Erythroblast (primary cell): ENCODE results near the gene BHLHA9.

Experiments used
- GATA1 ChIP-seq: IDR thresholded peaks from 2 replicates; pipeline ENCODE4 v1.6.1; 2011; ENCODE audit warnings: low read depth, mild to moderate bottlenecking, control low read depth, low read length, moderate library complexity
- POLR2A ChIP-seq: IDR thresholded peaks from 2 replicates; pipeline ENCODE4 v1.6.1; 2011; ENCODE audit warnings: mild to moderate bottlenecking, low read length

DNA sequence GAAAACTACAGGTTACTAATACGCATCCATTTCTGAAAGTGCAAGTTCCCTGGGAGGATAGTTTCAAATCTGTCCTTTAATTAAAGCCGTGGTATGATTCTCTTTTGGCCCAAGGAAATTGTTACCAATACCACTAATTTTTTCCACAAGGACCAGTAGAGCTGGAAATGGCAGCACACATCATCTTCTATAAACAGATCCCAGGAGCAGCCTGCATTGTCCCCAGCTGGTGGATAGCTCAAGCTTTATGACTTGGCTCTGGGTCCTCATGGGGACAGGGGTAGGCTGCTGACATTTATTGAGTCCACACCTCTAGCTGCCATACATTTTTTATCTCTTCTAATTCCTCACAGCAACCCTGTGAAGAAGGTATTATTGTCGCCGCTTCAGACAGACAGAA is 35.8 kb upstream of the BHLHA9 start:
- no peak for TF ChIP-seq POLR2A
- TF ChIP-seq GATA1, result no peak
